Natural killer cell (primary cell): ENCODE results near the gene TAPBPL. TPM values are rescaled to one million over a fixed set of nuclear protein-coding genes. Genes with fewer than 3 reads are reported as not detected.

Experiments used
- ATAC-seq, 3 donors: fragments of 150-1000 bp in 2 of 3; fragments of 200-7000 bp in 1 of 3; cut with Tn5 transposase; 1 replicate in 1 of 3; 2 replicates in 2 of 3; pipeline ENCODE4 v1.10.0; 2021; ENCODE audit warnings: mild to moderate bottlenecking in 2 of 3, moderate library complexity in 2 of 3
- DNase-seq, 2 donors: peaks; one replicate each; pipeline versions ENCODE4 v3.0.0 to v3.0.0-alpha.2; 2013 to 2021; ENCODE audit warnings: mixed read lengths in 1 of 2
- H3K27ac ChIP-seq: one replicate; pipeline ENCODE4 v1.5.1; 2013; ENCODE audit warnings: mild to moderate bottlenecking, low read length
- H3K27me3 ChIP-seq: one replicate; pipeline ENCODE4 v1.6.1; 2013; ENCODE audit warnings: low read length; ENCODE audit not compliant: control insufficient read depth, insufficient read depth
- H3K36me3 ChIP-seq: one replicate; pipeline ENCODE4 v1.6.1; 2013; ENCODE audit warnings: low read length; ENCODE audit not compliant: control insufficient read depth, insufficient read depth
- H3K4me1 ChIP-seq: one replicate; pipeline ENCODE4 v1.6.1; 2013; ENCODE audit warnings: low read length; ENCODE audit not compliant: control insufficient read depth, insufficient read depth
- H3K4me3 ChIP-seq: one replicate; pipeline ENCODE4 v1.5.1; 2013; ENCODE audit warnings: low read length
- H3K9me3 ChIP-seq: one replicate; pipeline ENCODE4 v1.6.1; 2013; ENCODE audit warnings: low read length; ENCODE audit not compliant: control insufficient read depth, insufficient read depth
- H3K27ac Mint-ChIP-seq, 2 donors: one replicate each; pipeline ENCODE4 v1.8.0; 2022; ENCODE audit warnings: mild to moderate bottlenecking in 2 of 2, mixed read lengths in 2 of 2, moderate library complexity in 1 of 2
- H3K27me3 Mint-ChIP-seq, 2 donors: one replicate each; pipeline ENCODE4 v1.8.0; 2022; ENCODE audit warnings: low read depth in 2 of 2, mixed read lengths in 2 of 2
- H3K36me3 Mint-ChIP-seq: one replicate; pipeline ENCODE4 v1.8.0; 2022; ENCODE audit warnings: mixed read lengths
- H3K4me1 Mint-ChIP-seq, 2 donors: one replicate each; pipeline ENCODE4 v1.8.0; 2022; ENCODE audit warnings: mixed read lengths in 2 of 2
- H3K4me3 Mint-ChIP-seq: one replicate; pipeline ENCODE4 v1.8.0; 2022; ENCODE audit warnings: mild to moderate bottlenecking, moderate library complexity, mixed read lengths
- H3K9me3 Mint-ChIP-seq, 2 donors: one replicate each; pipeline ENCODE4 v1.8.0; 2022; ENCODE audit warnings: mixed read lengths in 2 of 2
- CTCF ChIP-seq: fragments of 200-600 bp; IDR thresholded peaks from one replicate; pipeline ENCODE4 v1.8.0; 2022; ENCODE audit warnings: antibody characterized with exemption
- WGBS: methylation state at CpG from one replicate; pipeline ENCODE4 v1.1.7; 2013; ENCODE audit warnings: missing lambda C conversion rate; ENCODE audit not compliant: insufficient coverage; 5-methylcytosine and 5-hydroxymethylcytosine counted together
- intact Hi-C: fragments of 100-400 bp; cut with micrococcal nuclease; formaldehyde crosslinking; loops from one replicate; pipeline ENCODE4 v1.14.2; 2022
- total RNA-seq, 4 donors: library from RNA; stranded (reverse); fragments of 120-200 nt in 1 of 4; gene quantifications; one replicate each; pipeline versions ENCODE4 v1.2.3 to v1.2.4, GENCODE V29; 2013 to 2022

Gene TAPBPL
- total RNA-seq, 3 donors from 2014 or later (not counting 1 experiment from before 2014, with no cell fraction given) = 43.0 to 51.4 (median 46.9) TPM

DNA sequence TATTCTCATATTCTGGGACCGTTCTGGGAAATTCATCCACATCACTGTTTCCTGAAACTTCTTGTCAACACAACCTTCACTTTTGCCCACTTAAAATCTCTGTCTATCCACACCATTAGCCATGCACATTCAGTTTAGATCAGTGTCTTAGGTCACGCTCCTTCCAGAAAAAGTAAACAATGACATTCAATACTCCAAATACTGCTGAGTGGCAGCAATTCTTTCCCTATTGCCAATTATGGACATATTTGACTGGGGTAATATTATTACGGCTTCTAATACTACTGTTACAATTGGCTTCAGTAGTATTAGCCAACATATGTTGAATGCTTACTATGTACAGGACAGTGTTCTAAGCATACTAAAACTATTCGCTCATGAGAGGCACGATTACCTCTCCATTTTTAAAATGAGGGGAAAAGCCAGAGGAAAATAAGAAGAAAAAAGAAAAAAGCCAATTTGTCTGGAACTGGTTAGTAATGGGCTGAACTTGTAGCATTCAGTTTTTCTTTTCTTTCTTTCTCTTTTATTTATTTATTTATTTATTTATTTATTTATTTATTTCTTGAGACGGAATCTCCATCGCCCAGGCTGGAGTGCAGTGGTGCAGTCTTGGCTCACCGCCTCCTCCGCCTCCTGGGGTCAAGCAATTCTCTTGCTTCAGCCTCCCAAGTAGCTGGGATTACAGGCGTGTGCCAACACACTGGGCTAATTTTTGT, 44.4 kb upstream of the TAPBPL start:
- H3K4me3 Mint-ChIP-seq = no peak overlapping the region

GRCh38 chr12:6416596-6416995, 35.2 kb upstream of the TAPBPL start:
- ATAC-seq (no peak), DNase-seq (no peak)
- no peaks in the 10 kb centered on the region for H3K4me1 ChIP-seq
- no peak for TF ChIP-seq CTCF
- Mint-ChIP-seq H3K9me3 (no peaks in the 10 kb centered on the region), H3K4me1 (no peaks in the 10 kb centered on the region), H3K36me3 (no peaks in the 10 kb centered on the region), H3K4me3 (no peak overlapping the region), H3K27ac (no peak overlapping the region), H3K27me3 (peaks cover 6 to 9% of the 10 kb centered on the region in 2 donors)
- no peak overlapping the region for H3K27ac ChIP-seq
- no peaks in the 10 kb centered on the region for H3K36me3 ChIP-seq
- 37% methylated on average over 3 of the region's 3 CpGs for WGBS
- H3K4me3 ChIP-seq = no peak overlapping the region
- H3K27me3 ChIP-seq = no peaks in the 10 kb centered on the region
- intact Hi-C loops = no loop called here
- H3K9me3 ChIP-seq = no peaks in the 10 kb centered on the region

More for the DNA sequence above, 44.4 kb upstream of the TAPBPL start:
- WGBS = 96% methylated on average over 8 of the region's 10 CpGs
- H3K27me3 ChIP-seq = no peaks in the 10 kb centered on the region
- no peak for TF ChIP-seq CTCF
- intact Hi-C loops = no loop called here
- no peaks in the 10 kb centered on the region for H3K36me3 ChIP-seq
- H3K36me3 Mint-ChIP-seq = no peaks in the 10 kb centered on the region
- H3K9me3 Mint-ChIP-seq = no peaks in the 10 kb centered on the region
- DNase-seq (no peak), ATAC-seq (no peak)
- no peaks in the 10 kb centered on the region for H3K4me1 ChIP-seq
- H3K27ac ChIP-seq = no peak overlapping the region
- no peaks in the 10 kb centered on the region for H3K4me1 Mint-ChIP-seq
- no peaks in the 10 kb centered on the region for H3K9me3 ChIP-seq
- H3K4me3 ChIP-seq = no peak overlapping the region
- H3K27ac Mint-ChIP-seq = no peak overlapping the region
- no peaks in the 10 kb centered on the region for H3K27me3 Mint-ChIP-seq

DNA sequence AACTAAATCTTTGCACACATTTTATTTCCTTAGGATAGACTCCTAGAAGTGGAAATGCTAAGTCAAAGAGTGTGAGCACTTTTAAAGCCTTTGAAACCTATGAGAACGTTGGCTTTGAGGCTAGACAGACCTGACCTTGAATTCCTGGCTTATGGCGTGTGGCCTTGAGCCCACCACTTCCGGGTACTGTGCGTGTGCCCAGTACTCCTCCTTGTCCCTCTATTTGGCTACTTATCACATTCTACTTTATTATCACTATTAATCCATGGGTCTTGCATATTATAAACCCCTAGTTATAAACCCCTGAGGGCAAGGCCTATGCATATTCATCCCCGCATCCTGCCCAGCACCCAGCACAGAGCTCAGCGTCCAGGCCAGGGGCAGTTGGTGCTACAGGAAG, 33.0 kb upstream of the TAPBPL start:
- Histone ChIP-seq H3K4me1 (peaks cover 5% of the 10 kb centered on the region), H3K36me3 (no peaks in the 10 kb centered on the region), H3K27me3 (no peaks in the 10 kb centered on the region), H3K27ac (no peak overlapping the region), H3K9me3 (no peaks in the 10 kb centered on the region), H3K4me3 (no peak overlapping the region)
- ATAC-seq (no peak), DNase-seq (no peak)
- Mint-ChIP-seq H3K9me3 (no peaks in the 10 kb centered on the region), H3K36me3 (no peaks in the 10 kb centered on the region), H3K4me3 (no peak overlapping the region), H3K27me3 (peaks cover 6 to 9% of the 10 kb centered on the region in 2 donors), H3K4me1 (peaks cover 0 to 6% of the 10 kb centered on the region in 2 donors), H3K27ac (no peak overlapping the region)
- no peak for TF ChIP-seq CTCF
- intact Hi-C loops = no loop called here
- 81% methylated on average over 6 of the region's 6 CpGs for WGBS

DNA sequence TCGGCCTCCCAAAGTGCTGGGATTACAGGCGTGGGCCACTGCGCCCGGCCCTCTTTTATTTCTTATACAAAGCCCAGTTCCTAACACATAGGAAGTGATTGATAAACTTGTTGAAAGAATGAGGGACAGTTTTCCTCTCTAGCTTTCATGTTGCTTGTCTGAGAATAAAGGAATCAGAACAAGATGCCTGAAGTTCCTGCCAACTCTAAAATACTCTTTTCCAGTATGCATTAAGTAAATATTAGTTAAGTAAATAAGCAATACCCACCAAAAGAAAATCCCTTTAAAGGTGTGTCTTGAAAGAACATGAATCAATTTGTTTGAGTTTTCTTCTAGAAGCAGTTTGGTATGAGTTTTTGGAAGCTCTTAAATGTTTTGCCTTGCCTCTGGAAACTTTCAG, 31.5 kb upstream of the TAPBPL start:
- no peaks in the 10 kb centered on the region for H3K9me3 Mint-ChIP-seq
- peaks cover 0 to 5% of the 10 kb centered on the region in 2 donors for H3K27me3 Mint-ChIP-seq
- intact Hi-C loops = no loop called here
- ATAC-seq (no peak), DNase-seq (no peak)
- WGBS = 100% methylated on average over 1 of the region's 4 CpGs
- H3K4me1 Mint-ChIP-seq = peaks cover 0 to 9% of the 10 kb centered on the region in 2 donors
- no peaks in the 10 kb centered on the region for H3K36me3 ChIP-seq
- no peaks in the 10 kb centered on the region for H3K27me3 ChIP-seq
- H3K4me3 ChIP-seq = no peak overlapping the region
- no peak overlapping the region for H3K27ac ChIP-seq
- peaks cover 9% of the 10 kb centered on the region for H3K4me1 ChIP-seq
- no peak for TF ChIP-seq CTCF
- H3K4me3 Mint-ChIP-seq = no peak overlapping the region
- no peak overlapping the region for H3K27ac Mint-ChIP-seq
- no peaks in the 10 kb centered on the region for H3K9me3 ChIP-seq
- H3K36me3 Mint-ChIP-seq = no peaks in the 10 kb centered on the region
